HepG2 (cell line): Measurements from ENCODE around the gene ZFP82. TPM values are rescaled to one million over a fixed set of nuclear protein-coding genes. Genes with fewer than 3 reads are reported as not detected.
A peak's percentile ranks its signal among the peaks of the same experiment; 100 is the strongest.

Source experiments
- ATAC-seq: fragments of 200-7000 bp; cut with Tn5 transposase; 3 replicates; pipeline ENCODE4 v1.9.1; 2020; ENCODE audit warnings: mild to moderate bottlenecking, moderate library complexity
- Bru-seq: library from RNA; stranded (reverse); fragments of 400-500 nt; gene quantifications from one replicate; lab custom pipeline; 2021; lab: Mats Ljungman, UMichigan
- BruChase-seq, 2 experiments: library from RNA; stranded (reverse); fragments of 400-500 nt; gene quantifications; one replicate each; lab custom pipeline; 2021; lab: Mats Ljungman, UMichigan
- BruUV-seq: library from RNA; stranded (reverse); fragments of 400-500 nt; replicated peaks from 2 replicates; lab custom pipeline; 2021; lab: Mats Ljungman, UMichigan
- CTCF ChIA-PET: fragments of 300-600 bp; formaldehyde crosslinking; extraction: SDS; loops from one replicate; lab custom pipeline; 2021; ENCODE audit warnings: low total read pairs, inconsistent platforms, low intra/inter-chr PET ratio; lab: Yijun Ruan, JAX
- POLR2A ChIA-PET: fragments of 350-600 bp; sonication (Branson Sonifier 250); formaldehyde crosslinking; loops from one replicate; lab custom pipeline; 2020; ENCODE audit warnings: antibody characterized with exemption, inconsistent platforms; lab: Yijun Ruan, JAX
- DNase-seq: peaks from one replicate; pipeline ENCODE4 v3.0.0-alpha.2; 2015; ENCODE audit warnings: low spot score
- FAIRE-seq: peaks from 3 replicates; lab custom pipeline; 2011; peaks lifted over from hg19 to GRCh38; lab: Jason Lieb, UNC
- H2AFZ ChIP-seq: one replicate; pipeline ENCODE4 v1.6.1; 2011; ENCODE audit warnings: low read length, inconsistent platforms
- H3K27ac ChIP-seq: fragments of 300-600 bp; 3 replicates; pipeline ENCODE4 v1.8.0; 2011; ENCODE audit warnings: mixed run types, mild to moderate bottlenecking, mixed read lengths, low read length, inconsistent platforms; ENCODE audit not compliant: insufficient read depth; ENCODE audit errors: extremely low read length
- H3K27me3 ChIP-seq, 2 experiments: fragments of 200-600 bp in 1 of 2; 2 replicates in 1 of 2; 3 replicates in 1 of 2; pipeline versions ENCODE4 v1.6.0 to v1.8.0; 2011; ENCODE audit warnings: low read length in 2 of 2, mild to moderate bottlenecking in 2 of 2, moderate library complexity in 2 of 2, inconsistent platforms in 1 of 2; ENCODE audit not compliant: insufficient read depth in 2 of 2, control insufficient read depth in 1 of 2
- H3K36me3 ChIP-seq, 2 experiments: fragments of 200-600 bp in 1 of 2; replicated peaks in 1 of 2; 2 replicates in 1 of 2; 3 replicates in 1 of 2; pipeline versions ENCODE4 v1.5.1 to v1.8.0; 2011; ENCODE audit warnings: low read length in 2 of 2, inconsistent platforms in 1 of 2; ENCODE audit not compliant: insufficient read depth in 2 of 2, control insufficient read depth in 1 of 2
- H3K4me1 ChIP-seq: 2 replicates; pipeline ENCODE4 v1.5.1; 2012; ENCODE audit warnings: low read length, inconsistent platforms; ENCODE audit not compliant: insufficient read depth
- H3K4me2 ChIP-seq: 2 replicates; pipeline ENCODE4 v1.6.0; 2011; ENCODE audit warnings: low read depth, low read length, inconsistent platforms
- H3K4me3 ChIP-seq, 3 experiments: fragments of 200-600 bp in 1 of 3; sonication (generic), shearing (Covaris generic) in 1 of 3; replicated peaks in 1 of 3; 2 replicates each; pipeline ENCODE4 v1.5.1; 2011 to 2016; ENCODE audit warnings: low read length in 3 of 3, inconsistent platforms in 2 of 3, low read depth in 2 of 3, mild to moderate bottlenecking in 2 of 3, control low read depth in 1 of 3, mixed read lengths in 1 of 3; ENCODE audit not compliant: insufficient read depth in 1 of 3
- H3K79me2 ChIP-seq: one replicate; pipeline ENCODE4 v1.6.1; 2011; ENCODE audit warnings: low read length, inconsistent platforms; ENCODE audit not compliant: insufficient read depth
- H3K9ac ChIP-seq: 2 replicates; pipeline ENCODE4 v1.6.0; 2011; ENCODE audit warnings: mild to moderate bottlenecking, low read depth, low read length, inconsistent platforms; ENCODE audit not compliant: insufficient read depth
- H3K9me3 ChIP-seq: 2 replicates; pipeline ENCODE4 v1.5.1; 2012; ENCODE audit warnings: mild to moderate bottlenecking, low read length
- H4K20me1 ChIP-seq: 2 replicates; pipeline ENCODE4 v1.6.0; 2011; ENCODE audit warnings: inconsistent platforms, mild to moderate bottlenecking, low read length, moderate library complexity; ENCODE audit not compliant: insufficient read depth
- ARID4A ChIP-seq: sonication (generic); formaldehyde crosslinking; IDR thresholded peaks from 2 replicates; pipeline ENCODE4 v1.5.0; 2020; ENCODE audit warnings: mild to moderate bottlenecking, missing genetic modification reagents, borderline replicate concordance
- ARID5B ChIP-seq: IDR thresholded peaks from 2 replicates; pipeline ENCODE4 v1.4.0; 2020; ENCODE audit warnings: mild to moderate bottlenecking, missing genetic modification reagents
- HNRNPL ChIP-seq: fragments of 200-400 bp; formaldehyde crosslinking; IDR thresholded peaks from 2 replicates; pipeline ENCODE4 v1.6.1; 2017; ENCODE audit warnings: mild to moderate bottlenecking, low read depth, low read length
- KAT8 ChIP-seq: IDR thresholded peaks from 2 replicates; pipeline ENCODE4 v1.6.1; 2016; ENCODE audit warnings: missing genetic modification reagents, missing compliant biosample characterization
- MEIS2 ChIP-seq: sonication (generic); formaldehyde crosslinking; IDR thresholded peaks from 2 replicates; pipeline ENCODE4 v1.9.0; 2021; ENCODE audit warnings: mild to moderate bottlenecking, missing genetic modification reagents
- ZNF607 ChIP-seq: sonication (generic); formaldehyde crosslinking; IDR thresholded peaks from 2 replicates; pipeline ENCODE4 v1.5.1; 2020; ENCODE audit warnings: missing genetic modification reagents, mild to moderate bottlenecking, borderline replicate concordance
- WGBS: methylation state at CpG from one replicate; pipeline ENCODE4 v1.1.6; 2017; ENCODE audit warnings: low lambda C conversion rate; 5-methylcytosine and 5-hydroxymethylcytosine counted together
- in situ Hi-C: cut with HindIII; loops from 2 replicates; pipeline ENCODE4 v1.10.0; 2017; ENCODE audit warnings: low pct_unique_long_range_greater_than_20kb; ENCODE audit not compliant: extremely low pct_ligation_motif_present
- intact Hi-C: fragments of 100-400 bp; cut with micrococcal nuclease; formaldehyde crosslinking; loops from one replicate; pipeline ENCODE4 v1.10.0; 2022; ENCODE audit not compliant: unreplicated experiment
- long read RNA-seq, 2 experiments: library from RNA in 1 of 2; library from polyadenylated mRNA in 1 of 2; stranded (forward) in 1 of 2; unstranded in 1 of 2; transcript quantifications; one replicate each; pipeline ENCODE4 v2.0.0, GENCODE V29; 2019 to 2022
- polyA minus RNA-seq, 3 experiments: library from RNA; depleted of rRNA, polyadenylated mRNA; stranded (reverse); fragments of >200 nt; gene quantifications; 2 replicates each; pipeline ENCODE4 v1.2.3, GENCODE V29; 2011; ENCODE audit warnings: low replicate concordance in 1 of 3
- polyA plus RNA-seq, 8 experiments: library from polyadenylated mRNA; depleted of rRNA in 3 of 8; stranded (reverse) in 7 of 8; unstranded in 1 of 8; fragments of >200 nt; fragmentation: Illumina TruSeq in 4 of 8; extraction: Trizol in 4 of 8; gene quantifications; 2 replicates each; pipeline versions ENCODE4 v1.2.1 to v1.2.3, GENCODE V29; 2011 to 2016; ENCODE audit warnings: low read depth in 4 of 8, missing spikeins in 1 of 8, mixed read lengths in 1 of 8; ENCODE audit not compliant: insufficient read depth in 1 of 8
- total RNA-seq, 5 experiments: library from RNA; depleted of rRNA; stranded (reverse); fragments of >200 nt; fragmentation: Illumina TruSeq; extraction: Trizol; gene quantifications; 2 replicates each; pipeline ENCODE4 v1.2.3, GENCODE V29; 2016; ENCODE audit warnings: low read depth in 1 of 5
- TF ChIP-seq, protein P1 (sequence below): sonication (generic); formaldehyde crosslinking; IDR thresholded peaks from 2 replicates; pipeline ENCODE4 v1.8.0; 2022; ENCODE audit warnings: mild to moderate bottlenecking, missing genetic modification reagents, moderate library complexity

Gene ZFP82
- total RNA-seq (2016; rRNA removed; fragmentation: Illumina TruSeq; extraction: Trizol) = 4.3 and 7.1 TPM in 2 replicates
- total RNA-seq (2016; cell fraction: cytosol; rRNA removed; fragmentation: Illumina TruSeq; extraction: Trizol; ENCODE audit: low read depth) = 0.40 and 0.71 TPM in 2 replicates
- total RNA-seq (2016; cell fraction: insoluble cytoplasmic fraction; rRNA removed; fragmentation: Illumina TruSeq; extraction: Trizol) = 3.9 and 6.7 TPM in 2 replicates
- 2.5 and 2.8 TPM in 2 replicates for total RNA-seq (2016; cell fraction: membrane; rRNA removed; fragmentation: Illumina TruSeq; extraction: Trizol)
- total RNA-seq (2016; cell fraction: nucleus; rRNA removed; fragmentation: Illumina TruSeq; extraction: Trizol) = 4.2 and 5.5 TPM in 2 replicates
- 1.5 and 1.7 TPM in 2 replicates for polyA plus RNA-seq (2011; rRNA removed)
- polyA plus RNA-seq (2011; cell fraction: cytosol; rRNA removed) = 0.70 and 1.0 TPM in 2 replicates
- polyA plus RNA-seq (2011; cell fraction: nucleus; rRNA removed) = 1.7 and 1.8 TPM in 2 replicates
- 2.3 and 2.5 TPM in 2 replicates for polyA plus RNA-seq (2012)
- polyA plus RNA-seq (2016; cell fraction: cytosol; fragmentation: Illumina TruSeq; extraction: Trizol; ENCODE audit: low read depth) = 0.16 and 0.27 TPM in 2 replicates
- 3.8 and 4.2 TPM in 2 replicates for polyA plus RNA-seq (2016; cell fraction: insoluble cytoplasmic fraction; fragmentation: Illumina TruSeq; extraction: Trizol; ENCODE audit: low read depth)
- 0.73 and 0.86 TPM in 2 replicates for polyA plus RNA-seq (2016; cell fraction: membrane; fragmentation: Illumina TruSeq; extraction: Trizol; ENCODE audit: low read depth)
- 4.0 and 4.3 TPM in 2 replicates for polyA plus RNA-seq (2016; cell fraction: nucleus; fragmentation: Illumina TruSeq; extraction: Trizol; ENCODE audit: insufficient read depth, low read depth)
- polyA minus RNA-seq (2011; rRNA and poly(A)+ RNA removed; ENCODE audit: low replicate concordance) = 2.8 and 4.4 TPM in 2 replicates
- 2.7 and 2.8 TPM in 2 replicates for polyA minus RNA-seq (2011; cell fraction: cytosol; rRNA and poly(A)+ RNA removed)
- 7.3 and 10.7 TPM in 2 replicates for polyA minus RNA-seq (2011; cell fraction: nucleus; rRNA and poly(A)+ RNA removed)
- percentile 57 among the genes with signal in this experiment for Bru-seq, nascent RNA
- percentile 49 among the genes with signal in this experiment for BruChase-seq, experiment 1, labeled RNA remaining after a 6-hour chase
- BruChase-seq, experiment 2, labeled RNA remaining after a 2-hour chase = percentile 54 among the genes with signal in this experiment
- long read RNA-seq, experiment 1 = 0 reads
- long read RNA-seq, experiment 2, full-length matches to known transcripts = 6 of 11 reads
- long read RNA-seq, experiment 2, partial matches to known transcripts = 0 of 11 reads
- long read RNA-seq, experiment 2, other reads (novel, unspliced or antisense) = 5 of 11 reads

- H3K9me3 ChIP-seq = peaks cover 8% of the 10 kb centered on the region
- H3K9ac ChIP-seq = peak within 1 kb of the TSS; percentile 82
- in situ Hi-C loops (no loop called here), intact Hi-C loops (no loop called here)
- H2AFZ ChIP-seq = no peak within 1 kb of the TSS
- H3K27ac ChIP-seq = peak within 1 kb of the TSS; percentile 85
- peak within 1 kb of the TSS; percentile 56 to 72 (median 67) for H3K4me3 ChIP-seq
- BruUV-seq = no TSS peak
- peak; percentile 54 for DNase-seq
- peak within 1 kb of the TSS; percentile 64 for H3K4me2 ChIP-seq
- ATAC-seq = peak; percentile 95
- CTCF ChIA-PET = no interaction called here
- H4K20me1 ChIP-seq = no peaks in the 10 kb centered on the region
- 42% methylated on average over 27 of the region's 70 CpGs for WGBS
- POLR2A ChIA-PET = interaction anchor here (1.8 to 3.3 kb wide), 2 partner anchors 40 to 70 kb away, joined by 9 to 13 read pairs; partner anchors contain the start of genes ZFP14 and ZNF566
- H3K79me2 ChIP-seq = peaks cover 13% of the 10 kb centered on the region
- no peak for FAIRE-seq
- no peaks in the 10 kb centered on the region for H3K36me3 ChIP-seq
- H3K27me3 ChIP-seq = no peaks in the 10 kb centered on the region
- H3K4me1 ChIP-seq = peaks cover 9% of the 10 kb centered on the region; the same call in 1 of the 2 replicates
- TF ChIP-seq, protein P1, sequence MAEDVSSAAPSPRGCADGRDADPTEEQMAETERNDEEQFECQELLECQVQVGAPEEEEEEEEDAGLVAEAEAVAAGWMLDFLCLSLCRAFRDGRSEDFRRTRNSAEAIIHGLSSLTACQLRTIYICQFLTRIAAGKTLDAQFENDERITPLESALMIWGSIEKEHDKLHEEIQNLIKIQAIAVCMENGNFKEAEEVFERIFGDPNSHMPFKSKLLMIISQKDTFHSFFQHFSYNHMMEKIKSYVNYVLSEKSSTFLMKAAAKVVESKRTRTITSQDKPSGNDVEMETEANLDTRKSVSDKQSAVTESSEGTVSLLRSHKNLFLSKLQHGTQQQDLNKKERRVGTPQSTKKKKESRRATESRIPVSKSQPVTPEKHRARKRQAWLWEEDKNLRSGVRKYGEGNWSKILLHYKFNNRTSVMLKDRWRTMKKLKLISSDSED (CRISPR knock-in tag) = no peak
- TF ChIP-seq KAT8 = peak; percentile 63
- peak; percentile 6; the same call in 1 of the 2 replicates for TF ChIP-seq MEIS2 (CRISPR knock-in tag)
- TF ChIP-seq HNRNPL = no peak
- TF ChIP-seq ZNF607 (CRISPR knock-in tag) = 0 out of 2 replicates have a peak, but pooled peaks have one; percentile 54
- peak; percentile 20; the same call in 1 of the 2 replicates for TF ChIP-seq ARID5B (CRISPR knock-in tag)
- peak; percentile 79; the same call in 1 of the 2 replicates for TF ChIP-seq ARID4A (CRISPR knock-in tag)
Observed at GRCh38 chr19:36418287-36419001, at the start of gene ZFP82. ZFP82 (minus strand) TSS chr19:36418644; CDS start chr19:36409789, 8,855 bp downstream.
